NCI-H510A (cell line): ENCODE results near the gene SWI5.
A peak's percentile ranks its signal among the peaks of the same experiment; 100 is the strongest.

ENCODE experiments used
- DNase-seq: peaks from one replicate; lab custom pipeline; 2025; lab: John Stamatoyannopoulos, UW

The SWI5 gene

GRCh38 chr9:128252317-128253139 lies 23.5 kb upstream of the SWI5 start:
- DNase-seq: no peak

GRCh38 chr9:128253140-128253990 lies 22.7 kb upstream of the SWI5 start:
- no peak for DNase-seq

GRCh38 chr9:128253991-128254346 lies 22.1 kb upstream of the SWI5 start:
- DNase-seq: no peak

GRCh38 chr9:128254362-128254761 lies 21.7 kb upstream of the SWI5 start:
- DNase-seq: no peak

- peak; percentile 37 for DNase-seq
These were observed 21.0 kb upstream of the SWI5 start for GRCh38 chr9:128254855-128255759.

- DNase-seq: no peak
These were observed 18.8 kb upstream of the SWI5 start for GRCh38 chr9:128257086-128257825.

GRCh38 chr9:128257907-128258306 lies 18.2 kb upstream of the SWI5 start:
- no peak for DNase-seq

GRCh38 chr9:128258326-128258725 lies 17.8 kb upstream of the SWI5 start:
- no peak for DNase-seq

- DNase-seq: no peak
These were observed 16.9 kb upstream of the SWI5 start for GRCh38 chr9:128259156-128259555.

GRCh38 chr9:128260340-128260739 lies 15.7 kb upstream of the SWI5 start:
- no peak for DNase-seq

- no peak for DNase-seq
These were observed 13.4 kb upstream of the SWI5 start for GRCh38 chr9:128262687-128263086.

- no peak for DNase-seq
These were observed 10.7 kb upstream of the SWI5 start for GRCh38 chr9:128265348-128265847.

- no peak for DNase-seq
These were observed 9.0 kb upstream of the SWI5 start for GRCh38 chr9:128266868-128267590.

GRCh38 chr9:128271112-128271511 lies 5.0 kb upstream of the SWI5 start:
- no peak for DNase-seq

GRCh38 chr9:128271512-128271911 lies 4.6 kb upstream of the SWI5 start:
- no peak for DNase-seq

- no peak for DNase-seq
These were observed 1.8 kb upstream of the SWI5 start for GRCh38 chr9:128274245-128274644.

- DNase-seq: peak; percentile 64
These were observed 673 bp upstream of the SWI5 start, which contains the start of gene GOLGA2 for GRCh38 chr9:128275198-128276007. GOLGA2 (minus strand) TSS chr9:128276007; CDS start chr9:128275976, 31 bp downstream.

- no peak for DNase-seq
These were observed 646 bp downstream of the SWI5 start for GRCh38 chr9:128276574-128277270.
